ENCODE measurements around the gene CDH8.
"Not testable (repeated sequence)": the region's sequence is repeated elsewhere in the genome, so short reads cannot be mapped to it uniquely, and the experiment has no call there.

Gene CDH8

GRCh38 chr16:61807551-61807950, 228.7 kb downstream of the CDH8 start:
- Histone ChIP-seq H3K4me3 (ENCODE audit: low read length in 2 of 2) (no peak overlapping the region), H3K9me3 (ENCODE audit: control insufficient read depth in 2 of 2, low read length in 2 of 2) (no peaks in the 10 kb centered on the region), H3K27ac (ENCODE audit: low read depth in 2 of 2, low read length in 2 of 2) (no peak overlapping the region), H3K27me3 (ENCODE audit: control insufficient read depth in 2 of 2, insufficient read depth in 2 of 2, low read length in 2 of 2) (no peaks in the 10 kb centered on the region), H3K4me1 (ENCODE audit: control insufficient read depth in 2 of 2, insufficient read depth in 2 of 2, low read length in 2 of 2) (no peaks in the 10 kb centered on the region), H3K36me3 (ENCODE audit: control insufficient read depth in 2 of 2, insufficient read depth in 2 of 2, low read length in 2 of 2) (no peaks in the 10 kb centered on the region), H3K9ac (ENCODE audit: low read depth in 1 of 2, low read length in 2 of 2) (no peak overlapping the region)

DNA sequence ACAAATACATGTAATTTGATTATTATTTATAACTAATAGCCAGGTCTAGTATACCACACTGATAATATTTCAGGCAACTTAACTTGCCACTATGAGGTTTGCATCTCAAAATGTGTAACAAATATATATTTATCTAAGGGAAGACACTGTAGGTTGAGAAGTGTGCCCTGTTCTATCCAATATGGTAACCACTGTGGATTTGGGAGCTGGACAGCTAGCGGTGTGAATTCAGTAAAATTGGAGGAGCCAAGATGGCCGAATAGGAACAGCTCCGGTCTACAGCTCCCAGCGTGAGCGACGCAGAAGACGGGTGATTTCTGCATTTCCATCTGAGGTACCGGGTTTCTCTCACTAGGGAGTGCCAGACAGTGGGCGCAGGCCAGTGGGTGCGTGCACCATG, 235.0 kb downstream of the CDH8 start:
- not testable (repeated sequence) for H3K9ac ChIP-seq (ENCODE audit: low read depth in 1 of 2, low read length in 2 of 2); H3K4me3 ChIP-seq (ENCODE audit: low read length in 2 of 2); H3K36me3 ChIP-seq (ENCODE audit: control insufficient read depth in 2 of 2, insufficient read depth in 2 of 2, low read length in 2 of 2); H3K4me1 ChIP-seq (ENCODE audit: control insufficient read depth in 2 of 2, insufficient read depth in 2 of 2, low read length in 2 of 2); H3K27me3 ChIP-seq (ENCODE audit: control insufficient read depth in 2 of 2, insufficient read depth in 2 of 2, low read length in 2 of 2); H3K27ac ChIP-seq (ENCODE audit: low read depth in 2 of 2, low read length in 2 of 2); H3K9me3 ChIP-seq (ENCODE audit: control insufficient read depth in 2 of 2, low read length in 2 of 2)

DNA sequence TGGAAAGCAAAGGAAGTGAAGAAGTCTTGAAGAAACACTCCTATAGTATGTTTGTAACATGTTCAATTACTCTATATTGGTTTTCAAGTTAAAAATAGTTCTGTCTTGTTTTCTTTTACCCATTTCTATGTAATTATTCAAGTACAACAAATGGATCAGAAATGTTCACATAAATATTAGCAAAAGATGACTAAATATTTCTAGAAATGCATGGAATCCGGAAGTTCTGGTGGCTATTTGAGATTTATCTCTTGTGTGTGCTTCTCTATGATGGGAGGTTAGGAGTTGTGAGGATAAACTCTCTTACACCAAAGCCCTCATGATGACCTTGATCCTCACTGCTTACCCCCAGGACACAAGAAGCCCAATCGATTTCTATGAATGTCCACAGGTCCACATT, 237.5 kb downstream of the CDH8 start:
- Histone ChIP-seq H3K4me1 (ENCODE audit: control insufficient read depth in 2 of 2, insufficient read depth in 2 of 2, low read length in 2 of 2) (no peaks in the 10 kb centered on the region), H3K9ac (ENCODE audit: low read depth in 1 of 2, low read length in 2 of 2) (no peak overlapping the region), H3K9me3 (ENCODE audit: control insufficient read depth in 2 of 2, low read length in 2 of 2) (no peaks in the 10 kb centered on the region), H3K27ac (ENCODE audit: low read depth in 2 of 2, low read length in 2 of 2) (no peak overlapping the region), H3K27me3 (ENCODE audit: control insufficient read depth in 2 of 2, insufficient read depth in 2 of 2, low read length in 2 of 2) (no peaks in the 10 kb centered on the region), H3K36me3 (ENCODE audit: control insufficient read depth in 2 of 2, insufficient read depth in 2 of 2, low read length in 2 of 2) (no peaks in the 10 kb centered on the region), H3K4me3 (ENCODE audit: low read length in 2 of 2) (no peak overlapping the region)

DNA sequence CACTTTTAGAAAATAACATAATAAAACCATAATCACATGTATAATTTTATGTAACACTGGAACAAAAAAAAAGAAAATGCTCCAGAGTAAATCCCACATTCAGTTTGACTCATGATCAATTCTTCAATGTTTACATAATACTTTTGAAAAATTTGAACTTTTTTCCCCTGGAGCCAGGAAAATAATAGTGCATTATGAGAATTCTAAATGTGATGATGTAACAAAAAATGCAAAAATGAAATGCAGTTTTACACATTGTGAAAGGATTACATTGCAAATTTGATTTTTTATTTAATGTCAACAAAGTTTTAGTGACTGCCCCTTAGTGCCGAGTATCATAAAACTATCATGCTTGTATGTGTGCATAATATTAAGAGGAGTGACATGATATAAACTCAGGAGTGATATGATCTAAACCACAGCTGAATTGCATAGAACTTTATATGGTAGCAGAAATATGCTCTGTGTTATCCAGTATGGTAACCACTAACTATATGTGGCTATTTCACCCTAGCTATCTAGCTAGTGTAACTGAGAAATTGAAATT, 238.2 kb downstream of the CDH8 start:
- Histone ChIP-seq H3K9ac (ENCODE audit: low read depth in 1 of 2, low read length in 2 of 2) (no peak overlapping the region), H3K36me3 (ENCODE audit: control insufficient read depth in 2 of 2, insufficient read depth in 2 of 2, low read length in 2 of 2) (no peaks in the 10 kb centered on the region), H3K27ac (ENCODE audit: low read depth in 2 of 2, low read length in 2 of 2) (no peak overlapping the region), H3K9me3 (ENCODE audit: control insufficient read depth in 2 of 2, low read length in 2 of 2) (no peaks in the 10 kb centered on the region), H3K27me3 (ENCODE audit: control insufficient read depth in 2 of 2, insufficient read depth in 2 of 2, low read length in 2 of 2) (no peaks in the 10 kb centered on the region), H3K4me1 (ENCODE audit: control insufficient read depth in 2 of 2, insufficient read depth in 2 of 2, low read length in 2 of 2) (no peaks in the 10 kb centered on the region), H3K4me3 (ENCODE audit: low read length in 2 of 2) (no peak overlapping the region)

DNA sequence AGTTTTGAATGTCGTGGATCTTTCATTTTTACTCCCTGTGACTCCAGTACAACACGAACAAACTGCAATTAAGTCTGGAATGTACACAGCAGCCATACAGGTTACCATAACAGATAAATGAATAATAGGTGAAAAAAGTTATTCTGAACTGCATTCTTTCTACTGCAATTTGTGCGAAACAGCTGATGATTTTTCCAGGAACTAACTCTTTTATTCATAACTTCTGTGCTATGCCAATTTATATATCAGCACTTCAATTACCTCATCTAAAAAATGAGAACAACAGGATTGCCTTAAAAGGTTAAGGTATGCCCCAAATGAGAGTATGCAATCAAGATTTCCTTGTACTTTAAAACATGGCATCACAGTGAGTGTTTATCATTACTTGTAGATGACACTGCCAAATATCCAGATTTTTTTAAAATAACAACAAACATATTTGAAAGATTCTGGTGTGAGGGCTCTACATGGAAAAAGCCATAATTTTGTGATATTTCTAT, 238.9 kb downstream of the CDH8 start:
- H3K9me3 ChIP-seq (ENCODE audit: control insufficient read depth in 2 of 2, low read length in 2 of 2): no peaks in the 10 kb centered on the region

GRCh38 chr16:61792194-61792909, 243.9 kb downstream of the CDH8 start:
- no peaks in the 10 kb centered on the region for H3K4me1 ChIP-seq (ENCODE audit: control insufficient read depth in 2 of 2, insufficient read depth in 2 of 2, low read length in 2 of 2)
- H3K27ac ChIP-seq (ENCODE audit: low read depth in 2 of 2, low read length in 2 of 2): no peak overlapping the region
- H3K36me3 ChIP-seq (ENCODE audit: control insufficient read depth in 2 of 2, insufficient read depth in 2 of 2, low read length in 2 of 2): no peaks in the 10 kb centered on the region
- no peaks in the 10 kb centered on the region for H3K27me3 ChIP-seq (ENCODE audit: control insufficient read depth in 2 of 2, insufficient read depth in 2 of 2, low read length in 2 of 2)
- H3K9me3 ChIP-seq (ENCODE audit: control insufficient read depth in 2 of 2, low read length in 2 of 2): no peaks in the 10 kb centered on the region
- H3K4me3 ChIP-seq (ENCODE audit: low read length in 2 of 2): no peak overlapping the region
- H3K9ac ChIP-seq (ENCODE audit: low read depth in 1 of 2, low read length in 2 of 2): no peak overlapping the region

More for the DNA sequence above, 238.9 kb downstream of the CDH8 start:
- Histone ChIP-seq H3K27ac (ENCODE audit: low read depth in 2 of 2, low read length in 2 of 2) (no peak overlapping the region), H3K9ac (ENCODE audit: low read depth in 1 of 2, low read length in 2 of 2) (no peak overlapping the region), H3K27me3 (ENCODE audit: control insufficient read depth in 2 of 2, insufficient read depth in 2 of 2, low read length in 2 of 2) (no peaks in the 10 kb centered on the region), H3K36me3 (ENCODE audit: control insufficient read depth in 2 of 2, insufficient read depth in 2 of 2, low read length in 2 of 2) (no peaks in the 10 kb centered on the region), H3K4me1 (ENCODE audit: control insufficient read depth in 2 of 2, insufficient read depth in 2 of 2, low read length in 2 of 2) (no peaks in the 10 kb centered on the region), H3K4me3 (ENCODE audit: low read length in 2 of 2) (no peak overlapping the region)

- Histone ChIP-seq H3K9ac (ENCODE audit: low read depth in 1 of 2, low read length in 2 of 2) (no peak overlapping the region), H3K27ac (ENCODE audit: low read depth in 2 of 2, low read length in 2 of 2) (no peak overlapping the region), H3K4me3 (ENCODE audit: low read length in 2 of 2) (no peak overlapping the region)
Measured at GRCh38 chr16:61791464-61791863, 244.8 kb downstream of the CDH8 start.

GRCh38 chr16:61781855-61782254, 254.4 kb downstream of the CDH8 start:
- H3K27me3 ChIP-seq (ENCODE audit: control insufficient read depth in 2 of 2, insufficient read depth in 2 of 2, low read length in 2 of 2); H3K36me3 ChIP-seq (ENCODE audit: control insufficient read depth in 2 of 2, insufficient read depth in 2 of 2, low read length in 2 of 2); H3K4me3 ChIP-seq (ENCODE audit: low read length in 2 of 2); H3K9me3 ChIP-seq (ENCODE audit: control insufficient read depth in 2 of 2, low read length in 2 of 2); H3K27ac ChIP-seq (ENCODE audit: low read depth in 2 of 2, low read length in 2 of 2); H3K9ac ChIP-seq (ENCODE audit: low read depth in 1 of 2, low read length in 2 of 2); H3K4me1 ChIP-seq (ENCODE audit: control insufficient read depth in 2 of 2, insufficient read depth in 2 of 2, low read length in 2 of 2): not testable (repeated sequence)

More at GRCh38 chr16:61791464-61791863, 244.8 kb downstream of the CDH8 start:
- H3K4me1 ChIP-seq (ENCODE audit: control insufficient read depth in 2 of 2, insufficient read depth in 2 of 2, low read length in 2 of 2): no peaks in the 10 kb centered on the region
- no peaks in the 10 kb centered on the region for H3K27me3 ChIP-seq (ENCODE audit: control insufficient read depth in 2 of 2, insufficient read depth in 2 of 2, low read length in 2 of 2)
- H3K36me3 ChIP-seq (ENCODE audit: control insufficient read depth in 2 of 2, insufficient read depth in 2 of 2, low read length in 2 of 2): no peaks in the 10 kb centered on the region
- no peaks in the 10 kb centered on the region for H3K9me3 ChIP-seq (ENCODE audit: control insufficient read depth in 2 of 2, low read length in 2 of 2)

DNA sequence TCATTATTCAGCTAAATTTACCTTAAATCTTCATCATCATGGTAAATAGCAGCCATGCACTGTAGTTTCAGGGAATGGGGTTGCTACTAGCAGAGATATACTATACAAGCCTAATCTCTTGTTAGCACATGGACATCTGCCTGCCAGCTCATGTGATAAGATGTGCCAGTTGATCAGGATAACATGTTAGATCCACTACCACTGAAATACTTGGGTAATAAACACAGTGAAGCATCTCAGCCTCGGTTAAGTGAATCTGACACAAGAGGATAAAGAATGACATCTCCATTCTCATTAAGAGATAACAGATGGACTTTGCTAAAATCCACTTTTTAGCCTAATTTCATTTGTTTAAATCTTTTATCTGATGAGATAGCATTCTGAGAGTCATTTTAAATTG, 256.1 kb downstream of the CDH8 start:
- H3K36me3 ChIP-seq (ENCODE audit: control insufficient read depth in 2 of 2, insufficient read depth in 2 of 2, low read length in 2 of 2): no peaks in the 10 kb centered on the region
- H3K4me3 ChIP-seq (ENCODE audit: low read length in 2 of 2): no peak overlapping the region
- no peak overlapping the region for H3K9ac ChIP-seq (ENCODE audit: low read depth in 1 of 2, low read length in 2 of 2)
- peaks cover 0 to 9% of the 10 kb centered on the region in 2 donors for H3K9me3 ChIP-seq (ENCODE audit: control insufficient read depth in 2 of 2, low read length in 2 of 2)
- no peaks in the 10 kb centered on the region for H3K4me1 ChIP-seq (ENCODE audit: control insufficient read depth in 2 of 2, insufficient read depth in 2 of 2, low read length in 2 of 2)
- H3K27me3 ChIP-seq (ENCODE audit: control insufficient read depth in 2 of 2, insufficient read depth in 2 of 2, low read length in 2 of 2): no peaks in the 10 kb centered on the region
- no peak overlapping the region for H3K27ac ChIP-seq (ENCODE audit: low read depth in 2 of 2, low read length in 2 of 2)

DNA sequence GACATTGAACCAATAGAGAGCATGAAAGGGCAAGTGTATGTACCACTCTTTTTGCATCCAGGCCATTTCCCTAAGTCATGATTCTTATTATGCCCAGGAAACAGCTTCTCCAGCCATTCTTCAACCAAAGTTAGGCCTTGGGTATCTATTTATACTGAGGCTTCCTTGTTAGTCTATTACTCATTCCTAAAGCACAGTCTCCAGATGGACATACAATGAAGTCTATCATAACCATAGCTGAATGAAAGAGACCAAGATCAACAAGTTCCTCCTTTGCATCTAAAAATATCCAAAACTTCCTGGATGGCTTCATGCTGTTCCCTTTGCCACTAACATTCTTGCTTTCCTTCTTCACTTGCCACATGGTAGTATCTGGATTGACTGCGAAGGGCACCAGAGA, 265.9 kb downstream of the CDH8 start:
- H3K4me1 ChIP-seq (ENCODE audit: control insufficient read depth in 2 of 2, insufficient read depth in 2 of 2, low read length in 2 of 2): no peaks in the 10 kb centered on the region
- H3K9me3 ChIP-seq (ENCODE audit: control insufficient read depth in 2 of 2, low read length in 2 of 2): peaks cover 0 to 3% of the 10 kb centered on the region in 2 donors

More for the DNA sequence above, 265.9 kb downstream of the CDH8 start:
- Histone ChIP-seq H3K4me3 (ENCODE audit: low read length in 2 of 2) (no peak overlapping the region), H3K27me3 (ENCODE audit: control insufficient read depth in 2 of 2, insufficient read depth in 2 of 2, low read length in 2 of 2) (no peaks in the 10 kb centered on the region), H3K36me3 (ENCODE audit: control insufficient read depth in 2 of 2, insufficient read depth in 2 of 2, low read length in 2 of 2) (no peaks in the 10 kb centered on the region), H3K27ac (ENCODE audit: low read depth in 2 of 2, low read length in 2 of 2) (no peak overlapping the region), H3K9ac (ENCODE audit: low read depth in 1 of 2, low read length in 2 of 2) (no peak overlapping the region)
